NOMO-1 treated with DMSO at 0.1 percent for 48 hours (cell line): ENCODE measurements around the gene BCKDHB.

ENCODE experiments used
- DNase-seq: peaks from one replicate; lab custom pipeline; 2025; ENCODE audit not compliant: unreplicated experiment; lab: John Stamatoyannopoulos, UW

Gene BCKDHB

GRCh38 chr6:80325742-80326141, 219.3 kb downstream of the BCKDHB start:
- DNase-seq: no peak

- no peak for DNase-seq
Measured at GRCh38 chr6:80328652-80329051, 222.2 kb downstream of the BCKDHB start.

GRCh38 chr6:80329496-80329895, 223.0 kb downstream of the BCKDHB start:
- DNase-seq: no peak

GRCh38 chr6:80330961-80331360, 224.5 kb downstream of the BCKDHB start:
- DNase-seq: no peak

GRCh38 chr6:80331522-80331921, 225.1 kb downstream of the BCKDHB start:
- no peak for DNase-seq

GRCh38 chr6:80331974-80332373, 225.5 kb downstream of the BCKDHB start:
- DNase-seq: no peak

- DNase-seq: no peak
Measured at GRCh38 chr6:80333342-80333741, 226.9 kb downstream of the BCKDHB start.

GRCh38 chr6:80335121-80335531, 228.7 kb downstream of the BCKDHB start:
- DNase-seq: no peak

- no peak for DNase-seq
Measured at GRCh38 chr6:80336911-80337310, 230.4 kb downstream of the BCKDHB start.

- DNase-seq: peak; percentile 40
Measured at GRCh38 chr6:80338201-80338836, 231.8 kb downstream of the BCKDHB start.

- DNase-seq: no peak
Measured at GRCh38 chr6:80339421-80339820, 232.9 kb downstream of the BCKDHB start.

- no peak for DNase-seq
Measured at GRCh38 chr6:80340280-80340679, 233.8 kb downstream of the BCKDHB start.

GRCh38 chr6:80340686-80341085, 234.2 kb downstream of the BCKDHB start:
- no peak for DNase-seq

- DNase-seq: no peak
Measured at GRCh38 chr6:80341330-80341729, 234.9 kb downstream of the BCKDHB start.

- DNase-seq: no peak
Measured at GRCh38 chr6:80343511-80343910, 237.0 kb downstream of the BCKDHB start.

- no peak for DNase-seq
Measured at GRCh38 chr6:80347101-80347500, 240.6 kb downstream of the BCKDHB start.

GRCh38 chr6:80348263-80348662, 241.8 kb downstream of the BCKDHB start:
- DNase-seq: no peak

GRCh38 chr6:80356000-80356399, 249.5 kb downstream of the BCKDHB start:
- DNase-seq: no peak

GRCh38 chr6:80356545-80356944, 250.1 kb downstream of the BCKDHB start:
- DNase-seq: no peak

- no peak for DNase-seq
Measured at GRCh38 chr6:80357081-80357480, 250.6 kb downstream of the BCKDHB start.

- DNase-seq: no peak
Measured at GRCh38 chr6:80357674-80358073, 251.2 kb downstream of the BCKDHB start.

- no peak for DNase-seq
Measured at GRCh38 chr6:80363501-80364122, 257.1 kb downstream of the BCKDHB start.

GRCh38 chr6:80364149-80364548, 257.7 kb downstream of the BCKDHB start:
- no peak for DNase-seq
